Natural killer cell (primary cell): Measurements from ENCODE around the gene KCNK6. TPM values are rescaled to one million over a fixed set of nuclear protein-coding genes. Genes with fewer than 3 reads are reported as not detected.

Experiments used
- ATAC-seq, 3 donors: fragments of 150-1000 bp in 2 of 3; fragments of 200-7000 bp in 1 of 3; cut with Tn5 transposase; 1 replicate in 1 of 3; 2 replicates in 2 of 3; pipeline ENCODE4 v1.10.0; 2021; ENCODE audit warnings: mild to moderate bottlenecking in 2 of 3, moderate library complexity in 2 of 3
- DNase-seq, 2 donors: peaks; one replicate each; pipeline versions ENCODE4 v3.0.0 to v3.0.0-alpha.2; 2013 to 2021; ENCODE audit warnings: mixed read lengths in 1 of 2
- H3K27ac ChIP-seq: one replicate; pipeline ENCODE4 v1.5.1; 2013; ENCODE audit warnings: mild to moderate bottlenecking, low read length
- H3K27me3 ChIP-seq: one replicate; pipeline ENCODE4 v1.6.1; 2013; ENCODE audit warnings: low read length; ENCODE audit not compliant: control insufficient read depth, insufficient read depth
- H3K36me3 ChIP-seq: one replicate; pipeline ENCODE4 v1.6.1; 2013; ENCODE audit warnings: low read length; ENCODE audit not compliant: control insufficient read depth, insufficient read depth
- H3K4me1 ChIP-seq: one replicate; pipeline ENCODE4 v1.6.1; 2013; ENCODE audit warnings: low read length; ENCODE audit not compliant: control insufficient read depth, insufficient read depth
- H3K4me3 ChIP-seq: one replicate; pipeline ENCODE4 v1.5.1; 2013; ENCODE audit warnings: low read length
- H3K9me3 ChIP-seq: one replicate; pipeline ENCODE4 v1.6.1; 2013; ENCODE audit warnings: low read length; ENCODE audit not compliant: control insufficient read depth, insufficient read depth
- H3K27ac Mint-ChIP-seq, 2 donors: one replicate each; pipeline ENCODE4 v1.8.0; 2022; ENCODE audit warnings: mild to moderate bottlenecking in 2 of 2, mixed read lengths in 2 of 2, moderate library complexity in 1 of 2
- H3K27me3 Mint-ChIP-seq, 2 donors: one replicate each; pipeline ENCODE4 v1.8.0; 2022; ENCODE audit warnings: low read depth in 2 of 2, mixed read lengths in 2 of 2
- H3K36me3 Mint-ChIP-seq: one replicate; pipeline ENCODE4 v1.8.0; 2022; ENCODE audit warnings: mixed read lengths
- H3K4me1 Mint-ChIP-seq, 2 donors: one replicate each; pipeline ENCODE4 v1.8.0; 2022; ENCODE audit warnings: mixed read lengths in 2 of 2
- H3K4me3 Mint-ChIP-seq: one replicate; pipeline ENCODE4 v1.8.0; 2022; ENCODE audit warnings: mild to moderate bottlenecking, moderate library complexity, mixed read lengths
- H3K9me3 Mint-ChIP-seq, 2 donors: one replicate each; pipeline ENCODE4 v1.8.0; 2022; ENCODE audit warnings: mixed read lengths in 2 of 2
- WGBS: methylation state at CpG from one replicate; pipeline ENCODE4 v1.1.7; 2013; ENCODE audit warnings: missing lambda C conversion rate; ENCODE audit not compliant: insufficient coverage; 5-methylcytosine and 5-hydroxymethylcytosine counted together
- intact Hi-C: fragments of 100-400 bp; cut with micrococcal nuclease; formaldehyde crosslinking; loops from one replicate; pipeline ENCODE4 v1.14.2; 2022
- total RNA-seq, 4 donors: library from RNA; stranded (reverse); fragments of 120-200 nt in 1 of 4; gene quantifications; one replicate each; pipeline versions ENCODE4 v1.2.3 to v1.2.4, GENCODE V29; 2013 to 2022
- TF ChIP-seq, protein P1 (sequence below): fragments of 200-600 bp; IDR thresholded peaks from one replicate; pipeline ENCODE4 v1.8.0; 2022; ENCODE audit warnings: antibody characterized with exemption

KCNK6 gene
- total RNA-seq, 3 donors from 2014 or later (not counting 1 experiment from before 2014, with no cell fraction given): 2.1 to 6.2 (median 2.5) TPM

DNA sequence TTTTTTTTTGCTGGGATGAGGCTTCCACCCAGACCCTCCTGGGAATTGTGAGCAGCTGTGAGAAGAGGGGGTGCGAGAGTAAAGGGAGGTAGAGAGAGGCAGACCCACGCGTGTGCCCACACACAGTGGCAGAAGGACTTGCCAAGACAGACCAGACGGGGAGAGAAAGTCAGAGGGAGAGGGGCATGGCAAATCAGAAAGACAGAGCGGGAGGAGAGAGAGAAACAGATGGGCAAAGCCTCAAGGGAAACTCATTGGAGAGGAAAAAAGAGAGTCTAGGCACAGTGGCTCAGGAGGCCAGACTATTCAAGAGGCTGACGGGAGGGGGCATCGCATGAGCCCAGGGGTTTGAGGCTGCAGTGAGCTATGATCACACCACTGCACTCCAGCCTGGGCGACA lies 33.0 kb downstream of the KCNK6 start:
- H3K4me3 ChIP-seq: no peak overlapping the region
- intact Hi-C loops: no loop called here
- TF ChIP-seq, protein P1, sequence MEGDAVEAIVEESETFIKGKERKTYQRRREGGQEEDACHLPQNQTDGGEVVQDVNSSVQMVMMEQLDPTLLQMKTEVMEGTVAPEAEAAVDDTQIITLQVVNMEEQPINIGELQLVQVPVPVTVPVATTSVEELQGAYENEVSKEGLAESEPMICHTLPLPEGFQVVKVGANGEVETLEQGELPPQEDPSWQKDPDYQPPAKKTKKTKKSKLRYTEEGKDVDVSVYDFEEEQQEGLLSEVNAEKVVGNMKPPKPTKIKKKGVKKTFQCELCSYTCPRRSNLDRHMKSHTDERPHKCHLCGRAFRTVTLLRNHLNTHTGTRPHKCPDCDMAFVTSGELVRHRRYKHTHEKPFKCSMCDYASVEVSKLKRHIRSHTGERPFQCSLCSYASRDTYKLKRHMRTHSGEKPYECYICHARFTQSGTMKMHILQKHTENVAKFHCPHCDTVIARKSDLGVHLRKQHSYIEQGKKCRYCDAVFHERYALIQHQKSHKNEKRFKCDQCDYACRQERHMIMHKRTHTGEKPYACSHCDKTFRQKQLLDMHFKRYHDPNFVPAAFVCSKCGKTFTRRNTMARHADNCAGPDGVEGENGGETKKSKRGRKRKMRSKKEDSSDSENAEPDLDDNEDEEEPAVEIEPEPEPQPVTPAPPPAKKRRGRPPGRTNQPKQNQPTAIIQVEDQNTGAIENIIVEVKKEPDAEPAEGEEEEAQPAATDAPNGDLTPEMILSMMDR: no peak
- H3K27ac ChIP-seq: no peak overlapping the region
- H3K27me3 ChIP-seq: no peaks in the 10 kb centered on the region
- WGBS: 81% methylated on average over 7 of the region's 8 CpGs
- Mint-ChIP-seq H3K36me3 (no peaks in the 10 kb centered on the region), H3K4me3 (no peak overlapping the region), H3K4me1 (no peaks in the 10 kb centered on the region), H3K27me3 (no peaks in the 10 kb centered on the region), H3K9me3 (no peaks in the 10 kb centered on the region), H3K27ac (no peak overlapping the region)
- DNase-seq: no peak
- no peaks in the 10 kb centered on the region for H3K9me3 ChIP-seq
- H3K36me3 ChIP-seq: no peaks in the 10 kb centered on the region
- no peak for ATAC-seq
- no peaks in the 10 kb centered on the region for H3K4me1 ChIP-seq

DNA sequence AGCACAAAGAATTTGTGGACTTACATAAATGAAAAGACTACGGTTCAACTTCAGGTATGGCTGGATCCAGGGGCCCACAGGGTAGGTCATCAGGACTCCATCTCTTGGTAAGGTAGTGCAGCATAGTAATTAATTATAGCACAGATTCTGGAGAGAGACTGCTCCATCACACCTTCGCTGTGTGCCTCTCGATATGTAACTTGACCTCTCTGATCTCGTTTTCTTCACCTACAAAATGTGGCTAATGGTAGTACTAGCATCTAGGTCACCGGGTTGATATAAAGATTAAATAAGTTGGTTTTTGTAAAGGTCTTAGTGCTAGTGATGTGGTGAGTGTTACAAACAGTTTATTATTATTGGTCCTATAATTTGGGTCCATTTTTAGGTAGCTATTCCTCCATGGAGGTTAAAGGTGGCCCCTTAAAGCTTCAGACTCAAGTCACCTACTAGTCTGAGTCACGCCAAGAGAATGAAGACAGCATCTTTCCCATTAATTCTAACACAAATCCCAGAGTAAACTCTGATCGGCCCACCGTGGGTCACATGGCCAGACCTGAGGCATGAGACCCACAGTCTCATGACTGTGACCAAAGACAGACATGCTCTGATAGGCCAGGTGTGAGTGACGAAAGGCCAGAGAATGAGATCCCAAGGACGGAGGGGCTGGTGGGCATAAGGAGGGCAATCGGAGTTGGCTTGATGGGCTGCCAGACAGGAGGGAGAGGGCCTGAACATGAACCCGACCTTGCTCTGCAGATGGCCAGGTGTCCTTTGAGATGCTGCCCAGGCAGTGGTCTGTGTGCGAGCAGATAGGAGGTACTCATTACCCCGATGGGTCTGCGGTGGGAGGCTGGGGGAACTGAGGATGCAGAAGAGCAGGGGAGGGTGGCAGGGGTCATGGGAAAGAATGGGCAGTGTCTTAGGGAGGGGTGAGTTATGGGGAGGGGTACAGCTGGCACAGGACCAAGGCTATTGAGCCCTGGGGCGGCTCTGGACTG lies 36.4 kb downstream of the KCNK6 start:
- Histone ChIP-seq H3K36me3 (no peaks in the 10 kb centered on the region), H3K9me3 (no peaks in the 10 kb centered on the region), H3K27me3 (peaks cover 2% of the 10 kb centered on the region), H3K27ac (no peak overlapping the region), H3K4me1 (no peaks in the 10 kb centered on the region), H3K4me3 (no peak overlapping the region)
- Mint-ChIP-seq H3K36me3 (no peaks in the 10 kb centered on the region), H3K27ac (no peak overlapping the region), H3K4me1 (peaks cover 0 to 5% of the 10 kb centered on the region in 2 donors), H3K27me3 (peaks cover 5 to 12% of the 10 kb centered on the region in 2 donors), H3K4me3 (no peak overlapping the region), H3K9me3 (no peaks in the 10 kb centered on the region)
- DNase-seq (no peak), ATAC-seq (no peak)
- WGBS: 86% methylated on average over 15 of the region's 16 CpGs
- TF ChIP-seq, protein P1: no peak
- intact Hi-C loops: no loop called here

DNA sequence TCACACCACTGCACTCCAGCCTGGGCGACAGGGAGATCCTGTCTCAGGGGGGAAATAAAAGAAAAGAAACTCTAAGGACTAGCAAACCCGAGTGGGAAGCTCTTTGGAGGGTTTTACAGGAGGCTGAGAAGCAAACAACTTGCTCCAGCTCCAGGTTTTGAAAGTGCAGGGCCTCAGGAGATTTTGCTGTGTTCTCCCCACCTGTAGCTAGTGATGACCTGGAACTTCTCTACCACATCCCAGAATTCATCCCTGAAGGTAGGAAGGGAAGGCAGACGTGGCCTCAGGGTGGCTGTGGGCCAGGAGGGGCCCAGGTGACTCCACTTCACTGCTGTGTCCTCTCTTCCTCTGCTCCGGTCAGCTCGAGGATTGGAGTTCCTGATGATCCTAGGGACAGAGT lies 38.4 kb downstream of the KCNK6 start:
- Histone ChIP-seq H3K4me1 (peaks cover 20% of the 10 kb centered on the region), H3K27me3 (peaks cover 3% of the 10 kb centered on the region), H3K4me3 (no peak overlapping the region), H3K36me3 (no peaks in the 10 kb centered on the region), H3K27ac (no peak overlapping the region), H3K9me3 (no peaks in the 10 kb centered on the region)
- intact Hi-C loops: no loop called here
- no peaks in the 10 kb centered on the region for H3K9me3 Mint-ChIP-seq
- TF ChIP-seq, protein P1: no peak
- DNase-seq: no peak
- H3K36me3 Mint-ChIP-seq: no peaks in the 10 kb centered on the region
- peaks cover 0 to 19% of the 10 kb centered on the region in 2 donors for H3K4me1 Mint-ChIP-seq
- no peak for ATAC-seq
- no peak overlapping the region for H3K27ac Mint-ChIP-seq
- peaks cover 5 to 15% of the 10 kb centered on the region in 2 donors for H3K27me3 Mint-ChIP-seq
- no peak overlapping the region for H3K4me3 Mint-ChIP-seq
- 51% methylated on average over 5 of the region's 5 CpGs for WGBS
